Measurements from ENCODE around the gene PHF10. TPM values are rescaled to one million over a fixed set of nuclear protein-coding genes. Genes with fewer than 3 reads are reported as not detected.

Gene PHF10
- polyA plus RNA-seq, 4 donors = 23.5 to 75.4 (median 36.6) TPM

DNA sequence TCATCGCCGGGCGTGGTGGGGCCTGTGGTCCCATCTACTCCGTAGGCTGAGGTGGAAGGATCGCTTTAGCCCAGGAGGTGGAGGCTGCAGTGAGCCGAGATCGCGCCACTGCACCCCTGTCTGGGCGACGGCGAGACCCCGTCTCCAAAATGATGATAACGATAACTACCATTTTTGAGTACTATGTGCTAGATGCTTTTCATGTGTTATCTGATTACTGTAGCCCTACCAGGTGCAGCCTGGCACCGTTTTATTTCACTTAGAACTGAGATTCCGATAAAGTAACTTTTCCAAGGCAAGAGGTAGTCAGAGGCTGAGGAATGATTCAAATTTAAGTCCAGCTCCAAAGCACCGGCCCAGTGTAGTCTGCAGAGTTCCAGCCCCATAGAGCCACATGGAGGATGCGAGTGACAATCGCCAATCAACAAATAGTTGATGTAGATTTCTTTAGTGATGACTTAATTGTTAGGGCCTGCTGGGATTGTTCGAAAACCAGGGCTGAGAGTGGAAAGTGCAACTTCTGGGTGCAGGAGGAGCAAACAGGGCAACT lies 27.8 kb upstream of the PHF10 start:
- FAIRE-seq = no peak
- DNase-seq = peak in 1 of 2 donors; percentile 27

GRCh38 chr6:169751242-169752073 lies 27.2 kb upstream of the PHF10 start, which contains the start of the genes DYNLT2 and ERMARD:
TSS of gene DYNLT2 (minus strand) at chr6:169751572. CDS start at chr6:169751458, 114 bp downstream.
TSS of gene ERMARD (plus strand) at chr6:169751622. CDS start at chr6:169751658, 36 bp downstream.
- Histone ChIP-seq H3K27me3 (ENCODE audit: control insufficient read depth in 3 of 3, insufficient read depth in 3 of 3, low read length in 3 of 3) (no peaks in the 10 kb centered on the region), H3K27ac (ENCODE audit: low read depth in 1 of 3, low read length in 2 of 3) (peak within 1 kb of the TSS; percentile 93 to 96 (median 95)), H3K9me3 (ENCODE audit: control insufficient read depth in 2 of 2, insufficient read depth in 1 of 2, low read depth in 1 of 2, low read length in 1 of 2) (no peaks in the 10 kb centered on the region), H3K4me3 (ENCODE audit: low read depth in 1 of 3, low read length in 3 of 3) (peak within 1 kb of the TSS; percentile 78 to 84 (median 84)), H3K36me3 (ENCODE audit: control insufficient read depth in 3 of 3, insufficient read depth in 2 of 3, low read depth in 1 of 3, low read length in 3 of 3) (peaks cover 0 to 2% (median 0%) of the 10 kb centered on the region in 3 donors), H3K4me1 (ENCODE audit: control insufficient read depth in 3 of 3, insufficient read depth in 2 of 3, low read depth in 1 of 3, low read length in 2 of 3) (peaks cover 0 to 6% (median 0%) of the 10 kb centered on the region in 3 donors)
- FAIRE-seq = no peak
- DNase-seq = peak; percentile 94 to 99
- WGBS, 3 donors = 0 to 1% (median 0%) methylated on average over 58 to 90 of the region's 90 CpGs

More for the DNA sequence above, 27.8 kb upstream of the PHF10 start:
- peaks cover 0 to 6% (median 0%) of the 10 kb centered on the region in 3 donors for H3K4me1 ChIP-seq (ENCODE audit: control insufficient read depth in 3 of 3, insufficient read depth in 2 of 3, low read depth in 1 of 3, low read length in 2 of 3)
- H3K27me3 ChIP-seq (ENCODE audit: control insufficient read depth in 3 of 3, insufficient read depth in 3 of 3, low read length in 3 of 3) = no peaks in the 10 kb centered on the region
- peaks cover 0 to 4% (median 2%) of the 10 kb centered on the region in 3 donors for H3K36me3 ChIP-seq (ENCODE audit: control insufficient read depth in 3 of 3, insufficient read depth in 2 of 3, low read depth in 1 of 3, low read length in 3 of 3)
- peak overlapping the region; percentile 93 to 96 (median 95) for H3K27ac ChIP-seq (ENCODE audit: low read depth in 1 of 3, low read length in 2 of 3)
- 2 to 6% (median 6%) methylated on average over 19 of the region's 19 CpGs for WGBS, 3 donors
- peak overlapping the region; percentile 78 to 84 (median 84) for H3K4me3 ChIP-seq (ENCODE audit: low read depth in 1 of 3, low read length in 3 of 3)
- H3K9me3 ChIP-seq (ENCODE audit: control insufficient read depth in 2 of 2, insufficient read depth in 1 of 2, low read depth in 1 of 2, low read length in 1 of 2) = no peaks in the 10 kb centered on the region

GRCh38 chr6:169746556-169746955 lies 22.3 kb upstream of the PHF10 start:
- no peaks in the 10 kb centered on the region for H3K27me3 ChIP-seq (ENCODE audit: control insufficient read depth in 3 of 3, insufficient read depth in 3 of 3, low read length in 3 of 3)
- no peak overlapping the region for H3K27ac ChIP-seq (ENCODE audit: low read depth in 1 of 3, low read length in 2 of 3)
- WGBS, 3 donors = 92 to 96% (median 94%) methylated on average over 1 of the region's 1 CpG
- peaks cover 0 to 4% (median 0%) of the 10 kb centered on the region in 3 donors for H3K4me1 ChIP-seq (ENCODE audit: control insufficient read depth in 3 of 3, insufficient read depth in 2 of 3, low read depth in 1 of 3, low read length in 2 of 3)
- H3K9me3 ChIP-seq (ENCODE audit: control insufficient read depth in 2 of 2, insufficient read depth in 1 of 2, low read depth in 1 of 2, low read length in 1 of 2) = no peaks in the 10 kb centered on the region
- DNase-seq = no peak
- no peak for FAIRE-seq
- no peak overlapping the region for H3K4me3 ChIP-seq (ENCODE audit: low read depth in 1 of 3, low read length in 3 of 3)
- peaks cover 0 to 2% (median 0%) of the 10 kb centered on the region in 3 donors for H3K36me3 ChIP-seq (ENCODE audit: control insufficient read depth in 3 of 3, insufficient read depth in 2 of 3, low read depth in 1 of 3, low read length in 3 of 3)

DNA sequence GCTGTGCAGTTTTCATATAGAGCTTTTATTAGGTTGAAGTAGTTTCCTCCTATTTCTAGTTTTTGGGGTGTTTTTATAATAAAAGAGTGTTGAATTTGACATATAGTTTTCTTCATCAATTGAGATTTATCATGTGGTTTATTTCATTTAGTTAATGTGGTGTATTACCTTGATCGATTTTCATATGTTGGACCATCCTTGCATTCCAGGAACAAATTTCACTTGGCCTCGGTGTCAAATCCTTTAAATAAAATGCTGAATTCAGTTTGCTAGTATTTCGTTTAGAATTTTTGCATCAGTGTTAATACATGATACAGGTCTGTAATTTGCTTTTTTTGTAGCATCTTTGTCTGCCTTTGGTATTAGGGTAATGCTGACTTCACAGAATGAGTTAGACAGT lies 21.1 kb upstream of the PHF10 start:
- no peak for FAIRE-seq
- Histone ChIP-seq H3K4me3 (ENCODE audit: low read depth in 1 of 3, low read length in 3 of 3) (no peak overlapping the region), H3K27me3 (ENCODE audit: control insufficient read depth in 3 of 3, insufficient read depth in 3 of 3, low read length in 3 of 3) (no peaks in the 10 kb centered on the region), H3K27ac (ENCODE audit: low read depth in 1 of 3, low read length in 2 of 3) (no peak overlapping the region), H3K36me3 (ENCODE audit: control insufficient read depth in 3 of 3, insufficient read depth in 2 of 3, low read depth in 1 of 3, low read length in 3 of 3) (peaks cover 0 to 2% (median 0%) of the 10 kb centered on the region in 3 donors), H3K9me3 (ENCODE audit: control insufficient read depth in 2 of 2, insufficient read depth in 1 of 2, low read depth in 1 of 2, low read length in 1 of 2) (no peaks in the 10 kb centered on the region), H3K4me1 (ENCODE audit: control insufficient read depth in 3 of 3, insufficient read depth in 2 of 3, low read depth in 1 of 3, low read length in 2 of 3) (peaks cover 0 to 4% (median 0%) of the 10 kb centered on the region in 3 donors)
- 91 to 93% (median 93%) methylated on average over 3 of the region's 3 CpGs for WGBS, 3 donors
- DNase-seq = no peak

GRCh38 chr6:169741344-169741743 lies 17.0 kb upstream of the PHF10 start:
- Histone ChIP-seq H3K36me3 (ENCODE audit: control insufficient read depth in 3 of 3, insufficient read depth in 2 of 3, low read depth in 1 of 3, low read length in 3 of 3) (no peaks in the 10 kb centered on the region), H3K4me1 (ENCODE audit: control insufficient read depth in 3 of 3, insufficient read depth in 2 of 3, low read depth in 1 of 3, low read length in 2 of 3) (no peaks in the 10 kb centered on the region), H3K27ac (ENCODE audit: low read depth in 1 of 3, low read length in 2 of 3) (no peak overlapping the region), H3K4me3 (ENCODE audit: low read depth in 1 of 3, low read length in 3 of 3) (no peak overlapping the region), H3K27me3 (ENCODE audit: control insufficient read depth in 3 of 3, insufficient read depth in 3 of 3, low read length in 3 of 3) (no peaks in the 10 kb centered on the region), H3K9me3 (ENCODE audit: control insufficient read depth in 2 of 2, insufficient read depth in 1 of 2, low read depth in 1 of 2, low read length in 1 of 2) (no peaks in the 10 kb centered on the region)
- FAIRE-seq (no peak), DNase-seq (no peak)

DNA sequence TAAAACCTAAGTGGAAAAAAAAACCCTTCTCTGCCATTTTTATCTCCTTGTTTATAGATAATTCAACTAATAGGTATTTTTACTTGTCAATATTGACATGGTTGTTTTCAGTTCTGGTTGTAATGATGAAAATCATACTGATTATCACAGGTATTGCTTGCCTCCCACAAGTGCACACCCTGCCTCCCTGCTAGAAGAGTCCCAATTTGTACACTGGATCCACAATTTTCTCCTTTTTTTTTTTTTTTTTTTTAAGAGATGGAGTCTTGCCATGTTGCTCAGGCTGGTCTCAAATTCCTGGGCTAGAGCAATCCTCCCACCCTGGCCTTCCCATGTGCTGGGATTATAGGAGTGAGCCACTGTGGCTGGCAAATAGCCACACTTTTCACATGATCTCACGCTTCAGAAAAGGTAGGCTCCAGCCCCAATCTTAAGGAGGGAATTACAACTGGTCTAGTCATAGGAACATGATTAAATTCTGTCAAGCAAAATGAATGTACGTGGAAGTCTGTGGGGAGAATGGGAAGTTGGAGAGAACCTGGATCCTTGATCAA lies 14.8 kb upstream of the PHF10 start:
- Histone ChIP-seq H3K4me3 (ENCODE audit: low read depth in 1 of 3, low read length in 3 of 3) (no peak overlapping the region), H3K36me3 (ENCODE audit: control insufficient read depth in 3 of 3, insufficient read depth in 2 of 3, low read depth in 1 of 3, low read length in 3 of 3) (no peaks in the 10 kb centered on the region), H3K4me1 (ENCODE audit: control insufficient read depth in 3 of 3, insufficient read depth in 2 of 3, low read depth in 1 of 3, low read length in 2 of 3) (no peaks in the 10 kb centered on the region), H3K27me3 (ENCODE audit: control insufficient read depth in 3 of 3, insufficient read depth in 3 of 3, low read length in 3 of 3) (no peaks in the 10 kb centered on the region), H3K27ac (ENCODE audit: low read depth in 1 of 3, low read length in 2 of 3) (no peak overlapping the region), H3K9me3 (ENCODE audit: control insufficient read depth in 2 of 2, insufficient read depth in 1 of 2, low read depth in 1 of 2, low read length in 1 of 2) (no peaks in the 10 kb centered on the region)
- whole genome bisulfite sequencing, 3 donors = 88 to 94% (median 92%) methylated on average over 2 of the region's 2 CpGs
- no peak for FAIRE-seq
- DNase-seq = no peak

GRCh38 chr6:169738204-169738975 lies 14.1 kb upstream of the PHF10 start:
- H3K4me1 ChIP-seq (ENCODE audit: control insufficient read depth in 3 of 3, insufficient read depth in 2 of 3, low read depth in 1 of 3, low read length in 2 of 3) = no peaks in the 10 kb centered on the region
- 70 to 91% (median 80%) methylated on average over 9 of the region's 9 CpGs for WGBS, 3 donors
- DNase-seq (no peak), FAIRE-seq (no peak)
- no peaks in the 10 kb centered on the region for H3K27me3 ChIP-seq (ENCODE audit: control insufficient read depth in 3 of 3, insufficient read depth in 3 of 3, low read length in 3 of 3)
- H3K27ac ChIP-seq (ENCODE audit: low read depth in 1 of 3, low read length in 2 of 3) = no peak overlapping the region
- no peaks in the 10 kb centered on the region for H3K36me3 ChIP-seq (ENCODE audit: control insufficient read depth in 3 of 3, insufficient read depth in 2 of 3, low read depth in 1 of 3, low read length in 3 of 3)
- H3K4me3 ChIP-seq (ENCODE audit: low read depth in 1 of 3, low read length in 3 of 3) = no peak overlapping the region
- H3K9me3 ChIP-seq (ENCODE audit: control insufficient read depth in 2 of 2, insufficient read depth in 1 of 2, low read depth in 1 of 2, low read length in 1 of 2) = no peaks in the 10 kb centered on the region

- Histone ChIP-seq H3K36me3 (ENCODE audit: control insufficient read depth in 3 of 3, insufficient read depth in 2 of 3, low read depth in 1 of 3, low read length in 3 of 3) (no peaks in the 10 kb centered on the region), H3K4me3 (ENCODE audit: low read depth in 1 of 3, low read length in 3 of 3) (no peak overlapping the region), H3K27ac (ENCODE audit: low read depth in 1 of 3, low read length in 2 of 3) (no peak overlapping the region), H3K9me3 (ENCODE audit: control insufficient read depth in 2 of 2, insufficient read depth in 1 of 2, low read depth in 1 of 2, low read length in 1 of 2) (no peaks in the 10 kb centered on the region), H3K27me3 (ENCODE audit: control insufficient read depth in 3 of 3, insufficient read depth in 3 of 3, low read length in 3 of 3) (no peaks in the 10 kb centered on the region), H3K4me1 (ENCODE audit: control insufficient read depth in 3 of 3, insufficient read depth in 2 of 3, low read depth in 1 of 3, low read length in 2 of 3) (peaks cover 0 to 10% (median 0%) of the 10 kb centered on the region in 3 donors)
- DNase-seq (no peak), FAIRE-seq (no peak)
Observed at GRCh38 chr6:169729961-169730360, 5.7 kb upstream of the PHF10 start.
